HL-60 (cell line): ENCODE measurements around the gene KIF26B.

Source experiments
- DNase-seq, 2 experiments: peaks; one replicate each; pipeline ENCODE4 v3.0.0-alpha.2; 2010 to 2020; ENCODE audit warnings: low read depth in 1 of 2, low spot score in 1 of 2
- H3K27ac ChIP-seq: fragments of 250-450 bp; sonication (Bioruptor Pico); replicated peaks from 2 replicates; pipeline ENCODE4 v1.5.1; 2020; ENCODE audit warnings: mild to moderate bottlenecking, moderate library complexity
- H3K27me3 ChIP-seq: fragments of 250-450 bp; sonication (Bioruptor Pico); 2 replicates; pipeline ENCODE4 v1.5.1; 2021; ENCODE audit warnings: mild to moderate bottlenecking, moderate library complexity; ENCODE audit not compliant: insufficient read depth, poor library complexity, severe bottlenecking
- H3K4me3 ChIP-seq: replicated peaks from 2 replicates; pipeline ENCODE4 v1.5.1; 2011; ENCODE audit warnings: mild to moderate bottlenecking, control low read depth, low read length; ENCODE audit not compliant: insufficient read depth
- CTCF ChIP-seq: IDR thresholded peaks from one replicate; pipeline ENCODE4 v1.5.1; 2011; ENCODE audit warnings: low read length, control low read depth, inconsistent platforms; ENCODE audit not compliant: insufficient read depth
- GABPA ChIP-seq: IDR thresholded peaks from 2 replicates; pipeline ENCODE4 v1.6.1; 2012; ENCODE audit warnings: low read depth
- POLR2AphosphoS5 ChIP-seq: IDR thresholded peaks from 2 replicates; pipeline ENCODE4 v1.6.1; 2012; ENCODE audit warnings: low read depth
- REST ChIP-seq: IDR thresholded peaks from 2 replicates; pipeline ENCODE4 v1.6.1; 2012; ENCODE audit warnings: low read depth; ENCODE audit not compliant: insufficient replicate concordance
- SPI1 ChIP-seq: IDR thresholded peaks from 2 replicates; pipeline ENCODE4 v1.6.1; 2012; ENCODE audit warnings: low read depth, mild to moderate bottlenecking, borderline replicate concordance

Gene KIF26B

GRCh38 chr1:245615001-245615400 lies 460.2 kb downstream of the KIF26B start:
- Histone ChIP-seq H3K27me3 (peaks cover 3% of the 10 kb centered on the region), H3K4me3 (no peak overlapping the region), H3K27ac (no peak overlapping the region)
- DNase-seq, result no peak
- TF ChIP-seq REST (no peak), POLR2AphosphoS5 (no peak), CTCF (no peak), GABPA (no peak), SPI1 (no peak)

GRCh38 chr1:245621589-245621988 lies 466.8 kb downstream of the KIF26B start:
- Histone ChIP-seq H3K4me3 (no peak overlapping the region), H3K27me3 (no peaks in the 10 kb centered on the region), H3K27ac (no peak overlapping the region)
- TF ChIP-seq GABPA (no peak), CTCF (no peak), POLR2AphosphoS5 (no peak), REST (no peak), SPI1 (no peak)
- DNase-seq, result no peak

- Histone ChIP-seq H3K4me3 (no peak overlapping the region), H3K27me3 (peaks cover 2% of the 10 kb centered on the region), H3K27ac (no peak overlapping the region)
- TF ChIP-seq SPI1 (no peak), POLR2AphosphoS5 (no peak), REST (no peak), GABPA (no peak), CTCF (no peak)
- DNase-seq, result no peak
Measured at GRCh38 chr1:245622332-245623014, 467.7 kb downstream of the KIF26B start.
